Measurements from ENCODE around the gene TRAF2. TPM values are rescaled to one million over a fixed set of nuclear protein-coding genes. Genes with fewer than 3 reads are reported as not detected.

Gene TRAF2
- total RNA-seq, 2 experiments from 2014 or later, result 39.4 to 49.4 TPM

- Mint-ChIP-seq H3K27ac (peak overlapping the region; percentile 95), H3K9me3 (no peaks in the 10 kb centered on the region), H3K4me1 (peaks cover 39% of the 10 kb centered on the region), H3K27me3 (no peaks in the 10 kb centered on the region), H3K36me3 (ENCODE audit: low read depth) (peaks cover 62% of the 10 kb centered on the region), H3K4me3 (no peak overlapping the region)
- POLR2A ChIA-PET, result no interaction called here
- no peak for DNase-seq
- CTCF ChIA-PET, result interaction anchor here (1.0 to 2.3 kb wide), 5 partner anchors 16 to 363 kb away, joined by 3 to 12 read pairs (median 3); partner anchors contain the start of genes AJM1 and TRAF2
These were observed 16.8 kb downstream of the TRAF2 start for GRCh38 chr9:136903041-136903554.

- Mint-ChIP-seq H3K9me3 (no peaks in the 10 kb centered on the region), H3K27me3 (no peaks in the 10 kb centered on the region), H3K36me3 (ENCODE audit: low read depth) (peaks cover 49% of the 10 kb centered on the region), H3K4me1 (peaks cover 24% of the 10 kb centered on the region), H3K4me3 (no peak overlapping the region), H3K27ac (no peak overlapping the region)
- ChIA-PET POLR2A (no interaction called here), CTCF (interaction anchor here (1.4 kb wide), 1 partner anchor 64 kb away, joined by 3 read pairs; the partner anchor contains the start of gene AJM1)
- DNase-seq, result no peak
These were observed 19.9 kb downstream of the TRAF2 start for GRCh38 chr9:136906266-136906665.

DNA sequence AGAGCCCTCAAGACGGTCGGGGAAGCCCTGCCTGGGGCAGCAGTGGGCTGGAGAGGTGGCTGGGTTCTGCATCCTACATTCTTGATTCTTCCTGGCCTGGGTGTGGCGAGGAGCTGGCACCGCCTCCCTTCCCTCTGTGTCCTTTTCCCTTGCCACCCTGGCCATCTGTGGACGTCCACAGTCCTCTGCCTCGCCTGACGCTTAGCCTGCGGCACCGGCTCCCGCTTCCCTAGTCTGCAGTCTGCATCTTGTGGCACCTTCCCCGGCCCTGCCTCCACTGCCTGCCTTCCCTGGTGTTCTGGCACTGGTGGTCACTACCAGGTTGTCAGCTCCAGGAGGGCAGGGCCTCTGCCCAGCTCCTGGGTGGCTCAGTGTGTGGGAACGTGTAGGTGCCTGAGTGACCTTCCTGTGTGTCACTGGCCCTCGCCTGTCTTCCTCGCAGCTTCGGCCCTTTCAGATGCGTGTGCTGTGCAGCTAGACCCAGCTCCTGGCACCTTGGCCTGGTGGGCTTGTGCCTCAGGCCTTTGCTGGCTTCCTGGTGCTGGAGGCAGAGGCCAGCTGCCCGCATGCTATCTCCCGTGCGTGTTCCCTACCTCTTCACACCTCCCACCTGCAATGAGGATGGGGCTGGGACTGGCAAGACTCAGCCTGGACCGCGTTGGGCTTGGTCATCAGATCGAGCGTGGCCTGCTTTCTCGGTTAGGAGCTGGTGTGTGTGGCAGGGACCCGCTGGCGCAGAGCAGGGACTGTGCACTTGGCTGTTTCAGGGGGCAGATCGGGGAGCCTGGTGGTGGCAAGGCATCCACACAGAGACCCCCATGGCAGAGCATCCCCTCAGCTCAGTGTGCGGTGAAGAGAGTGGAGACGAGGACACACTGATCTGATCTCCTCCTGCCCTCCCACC is 20.9 kb downstream of the TRAF2 start:
- peaks cover 42% of the 10 kb centered on the region for H3K36me3 Mint-ChIP-seq (ENCODE audit: low read depth)
- no peak overlapping the region for H3K27ac Mint-ChIP-seq
- no peak overlapping the region for H3K4me3 Mint-ChIP-seq
- ChIA-PET CTCF (interaction anchor here (1.2 to 2.2 kb wide), 5 partner anchors 11 to 45 kb away, joined by 3 to 6 read pairs (median 6); no protein-coding TSS in a partner anchor), POLR2A (no interaction called here)
- no peaks in the 10 kb centered on the region for H3K27me3 Mint-ChIP-seq
- no peaks in the 10 kb centered on the region for H3K9me3 Mint-ChIP-seq
- peaks cover 14% of the 10 kb centered on the region for H3K4me1 Mint-ChIP-seq
- DNase-seq, result no peak

DNA sequence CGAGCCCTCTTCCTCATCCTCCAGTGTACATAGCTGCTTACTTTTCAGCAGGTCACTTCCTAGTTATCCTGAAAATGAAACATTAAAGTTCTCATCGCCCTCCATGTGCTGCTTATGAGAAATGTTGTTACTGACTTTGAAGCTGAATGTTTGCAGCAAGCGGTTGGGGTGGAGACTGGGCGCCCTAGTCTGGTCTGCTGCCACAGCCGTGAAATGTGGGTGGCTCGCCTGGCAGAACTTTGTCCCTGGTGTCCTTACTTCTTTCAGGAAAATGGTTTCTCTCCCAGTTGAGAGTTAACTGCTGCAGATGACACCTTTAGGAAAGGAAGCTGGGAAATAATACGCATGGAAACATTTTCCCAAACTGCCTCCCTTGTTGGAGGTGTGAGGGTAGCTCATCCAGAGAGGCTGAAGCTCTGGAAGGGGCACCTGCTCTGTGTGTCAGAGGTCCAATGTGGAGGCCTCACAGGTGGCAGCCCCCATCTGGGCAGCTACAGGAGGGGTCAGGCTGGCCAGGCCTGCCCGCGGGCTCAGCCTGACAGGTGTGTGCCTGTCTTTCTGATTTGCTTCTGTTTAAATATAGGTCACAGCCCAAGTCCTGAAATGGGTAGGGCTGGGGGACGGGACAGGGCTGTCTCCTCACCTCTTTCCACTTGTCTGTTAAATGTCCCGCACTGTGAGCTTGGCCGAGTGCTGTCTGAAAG is 24.0 kb downstream of the TRAF2 start:
- Mint-ChIP-seq H3K36me3 (ENCODE audit: low read depth) (peaks cover 32% of the 10 kb centered on the region), H3K4me1 (no peaks in the 10 kb centered on the region), H3K27me3 (no peaks in the 10 kb centered on the region), H3K27ac (no peak overlapping the region), H3K4me3 (no peak overlapping the region), H3K9me3 (no peaks in the 10 kb centered on the region)
- POLR2A ChIA-PET, result no interaction called here
- DNase-seq, result no peak
- CTCF ChIA-PET, result interaction anchor here (0.7 to 1.3 kb wide), 2 partner anchors 10 to 34 kb away, joined by 3 to 5 read pairs; partner anchors contain the start of gene FBXW5

GRCh38 chr9:136910901-136911245 is 24.6 kb downstream of the TRAF2 start:
- H3K9me3 Mint-ChIP-seq, result no peaks in the 10 kb centered on the region
- CTCF ChIA-PET, result interaction anchor here (1.3 kb wide), 1 partner anchor 9 kb away, joined by 5 read pairs; no protein-coding TSS in a partner anchor
- POLR2A ChIA-PET, result no interaction called here
- H3K4me3 Mint-ChIP-seq, result no peak overlapping the region
- H3K36me3 Mint-ChIP-seq (ENCODE audit: low read depth), result peaks cover 32% of the 10 kb centered on the region
- H3K4me1 Mint-ChIP-seq, result no peaks in the 10 kb centered on the region
- DNase-seq, result no peak
- no peak overlapping the region for H3K27ac Mint-ChIP-seq
- no peaks in the 10 kb centered on the region for H3K27me3 Mint-ChIP-seq

GRCh38 chr9:136913701-136914438 is 27.6 kb downstream of the TRAF2 start:
- no peak overlapping the region for H3K27ac Mint-ChIP-seq
- H3K4me3 Mint-ChIP-seq, result no peak overlapping the region
- peaks cover 3% of the 10 kb centered on the region for H3K4me1 Mint-ChIP-seq
- peaks cover 33% of the 10 kb centered on the region for H3K36me3 Mint-ChIP-seq (ENCODE audit: low read depth)
- ChIA-PET CTCF (no interaction called here), POLR2A (no interaction called here)
- no peak for DNase-seq
- no peaks in the 10 kb centered on the region for H3K27me3 Mint-ChIP-seq
- H3K9me3 Mint-ChIP-seq, result no peaks in the 10 kb centered on the region

DNA sequence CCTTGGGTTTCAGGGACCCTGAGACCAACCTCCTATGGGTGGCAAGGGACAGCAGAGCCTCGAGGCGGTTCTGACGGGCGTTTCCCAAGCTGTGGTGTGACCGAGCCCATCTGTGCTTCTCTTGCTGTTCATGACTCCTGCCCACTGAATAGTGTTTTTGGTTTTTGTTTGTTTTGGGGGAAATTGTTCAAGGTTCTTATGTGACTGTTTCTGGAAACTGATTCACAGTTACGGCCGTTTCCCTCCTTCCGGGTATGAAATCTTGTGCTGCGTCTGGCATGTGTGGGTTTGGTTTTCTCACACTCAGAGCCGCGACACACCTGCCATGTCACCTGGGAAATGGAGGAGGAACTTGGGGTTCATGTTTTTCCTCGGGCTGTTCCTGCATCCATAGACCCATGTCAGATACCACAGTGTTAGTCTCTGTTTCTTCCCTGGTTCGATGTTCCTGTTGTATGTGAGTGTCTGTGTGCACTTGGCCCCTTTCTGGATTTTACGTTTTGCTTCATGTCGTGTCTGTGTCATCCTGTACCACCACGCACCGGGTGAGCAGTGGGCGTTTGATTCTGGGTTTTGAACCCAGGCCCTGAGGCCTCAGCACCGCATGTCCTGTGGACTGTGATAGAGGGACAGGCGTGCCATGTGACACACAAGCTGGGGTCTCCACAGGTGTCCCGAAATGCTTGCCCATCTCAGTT is 29.5 kb downstream of the TRAF2 start:
- H3K27me3 Mint-ChIP-seq, result no peaks in the 10 kb centered on the region
- CTCF ChIA-PET, result no interaction called here
- peaks cover 3% of the 10 kb centered on the region for H3K4me1 Mint-ChIP-seq

DNA sequence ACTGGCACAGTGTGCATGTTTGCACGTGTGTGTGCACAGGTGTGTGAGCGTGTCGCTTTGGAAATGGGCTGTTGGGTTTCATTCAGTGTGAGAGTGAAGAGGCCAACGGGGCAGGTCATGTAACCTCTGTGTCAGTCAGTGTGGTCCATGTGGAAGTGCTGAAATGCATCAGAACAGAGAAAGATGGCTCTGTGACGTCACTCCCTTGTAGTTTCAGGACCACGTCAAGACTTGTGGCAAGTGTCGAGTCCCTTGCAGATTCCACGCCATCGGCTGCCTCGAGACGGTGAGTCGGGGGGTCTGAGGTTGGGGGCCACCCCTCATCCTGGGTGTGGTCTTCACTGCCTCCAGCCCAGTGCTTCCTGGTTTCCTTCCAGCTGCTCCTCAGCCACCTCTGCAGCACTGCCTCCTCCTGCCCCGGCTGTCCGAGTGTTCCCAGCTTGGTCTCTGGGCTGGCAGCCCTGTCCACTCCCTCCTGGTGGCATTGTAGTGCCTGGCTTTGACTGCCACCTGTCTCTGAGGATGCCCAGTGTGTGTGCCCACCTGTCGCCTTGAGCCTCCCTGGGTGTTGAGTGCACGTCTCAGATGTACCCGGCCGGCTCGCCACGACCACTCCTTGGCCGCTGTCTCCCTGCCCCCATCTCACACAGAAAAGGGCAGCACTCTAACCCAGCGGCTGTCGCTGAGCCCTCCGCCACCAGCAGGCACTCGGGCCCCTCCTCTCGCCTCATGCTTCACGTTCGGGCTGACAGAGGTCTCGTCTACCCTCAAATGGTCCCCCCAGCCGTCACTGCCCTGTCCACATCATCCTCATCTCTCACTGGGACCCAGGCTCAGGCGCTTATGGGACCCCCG is 30.2 kb downstream of the TRAF2 start:
- no peak for DNase-seq
- Mint-ChIP-seq H3K4me1 (peaks cover 3% of the 10 kb centered on the region), H3K36me3 (ENCODE audit: low read depth) (peaks cover 43% of the 10 kb centered on the region), H3K27ac (no peak overlapping the region), H3K4me3 (no peak overlapping the region), H3K9me3 (no peaks in the 10 kb centered on the region), H3K27me3 (no peaks in the 10 kb centered on the region)
- ChIA-PET CTCF (interaction anchor here (0.6 to 1.2 kb wide), 3 partner anchors 25 to 658 kb away, joined by 3 read pairs; partner anchors contain the start of gene AJM1), POLR2A (no interaction called here)

More for the DNA sequence above, 29.5 kb downstream of the TRAF2 start:
- peaks cover 43% of the 10 kb centered on the region for H3K36me3 Mint-ChIP-seq (ENCODE audit: low read depth)
- POLR2A ChIA-PET, result interaction anchor here (0.5 kb wide), 1 partner anchor 43 kb away, joined by 6 read pairs; no protein-coding TSS in a partner anchor
- no peak overlapping the region for H3K4me3 Mint-ChIP-seq
- DNase-seq, result no peak
- H3K9me3 Mint-ChIP-seq, result no peaks in the 10 kb centered on the region
- no peak overlapping the region for H3K27ac Mint-ChIP-seq

- H3K27ac Mint-ChIP-seq, result no peak overlapping the region
- POLR2A ChIA-PET, result no interaction called here
- H3K36me3 Mint-ChIP-seq (ENCODE audit: low read depth), result peaks cover 45% of the 10 kb centered on the region
- DNase-seq, result no peak
- CTCF ChIA-PET, result interaction anchor here (0.9 to 1.0 kb wide), 2 partner anchors 76 to 98 kb away, joined by 3 read pairs; partner anchors contain the start of gene AJM1
- H3K27me3 Mint-ChIP-seq, result no peaks in the 10 kb centered on the region
- H3K4me1 Mint-ChIP-seq, result peaks cover 3% of the 10 kb centered on the region
- no peaks in the 10 kb centered on the region for H3K9me3 Mint-ChIP-seq
- H3K4me3 Mint-ChIP-seq, result no peak overlapping the region
These were observed 31.6 kb downstream of the TRAF2 start for GRCh38 chr9:136917902-136918301.

GRCh38 chr9:136920069-136920468 is 33.8 kb downstream of the TRAF2 start:
- H3K9me3 Mint-ChIP-seq, result no peaks in the 10 kb centered on the region
- CTCF ChIA-PET, result interaction anchor here (0.6 to 2.1 kb wide), 5 partner anchors 10 to 145 kb away, joined by 3 to 6 read pairs (median 3); no protein-coding TSS in a partner anchor

DNA sequence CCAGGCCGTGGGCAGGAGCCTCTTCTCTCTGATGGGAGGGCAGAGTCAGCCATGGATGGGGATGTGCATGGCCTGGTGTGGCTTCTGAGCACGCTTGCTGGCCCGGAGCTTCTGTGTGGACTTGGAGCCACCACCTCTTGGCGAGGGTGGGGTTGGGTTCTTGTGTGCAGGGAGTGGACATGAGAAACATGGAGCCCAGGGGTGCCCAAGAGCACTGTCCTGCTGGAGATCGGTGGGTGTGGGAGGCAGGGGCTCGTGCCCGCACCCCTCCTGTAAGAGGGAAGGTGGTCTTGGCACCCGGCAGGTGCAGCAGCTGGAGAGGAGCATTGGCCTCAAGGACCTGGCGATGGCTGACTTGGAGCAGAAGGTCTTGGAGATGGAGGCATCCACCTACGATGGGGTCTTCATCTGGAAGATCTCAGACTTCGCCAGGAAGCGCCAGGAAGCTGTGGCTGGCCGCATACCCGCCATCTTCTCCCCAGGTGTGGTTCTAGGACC is 34.5 kb downstream of the TRAF2 start:
- no peaks in the 10 kb centered on the region for H3K27me3 Mint-ChIP-seq
- H3K9me3 Mint-ChIP-seq, result no peaks in the 10 kb centered on the region
- no peak for DNase-seq
- peaks cover 8% of the 10 kb centered on the region for H3K4me1 Mint-ChIP-seq
- POLR2A ChIA-PET, result no interaction called here
- no peak overlapping the region for H3K4me3 Mint-ChIP-seq
- H3K36me3 Mint-ChIP-seq (ENCODE audit: low read depth), result peaks cover 42% of the 10 kb centered on the region
- H3K27ac Mint-ChIP-seq, result no peak overlapping the region
- CTCF ChIA-PET, result interaction anchor here (0.5 to 1.4 kb wide), 3 partner anchors 10 to 36 kb away, joined by 3 to 5 read pairs (median 4); no protein-coding TSS in a partner anchor

More at GRCh38 chr9:136920069-136920468, 33.8 kb downstream of the TRAF2 start:
- H3K36me3 Mint-ChIP-seq (ENCODE audit: low read depth), result peaks cover 46% of the 10 kb centered on the region
- POLR2A ChIA-PET, result interaction anchor here (0.7 to 0.9 kb wide), 2 partner anchors 120 to 826 kb away, joined by 3 to 4 read pairs; no protein-coding TSS in a partner anchor
- H3K4me1 Mint-ChIP-seq, result peaks cover 8% of the 10 kb centered on the region
- H3K27me3 Mint-ChIP-seq, result no peaks in the 10 kb centered on the region
- H3K27ac Mint-ChIP-seq, result peak overlapping the region; percentile 25
- no peak for DNase-seq
- no peak overlapping the region for H3K4me3 Mint-ChIP-seq
